ENCODE measurements around the gene LGALS16.

DNA sequence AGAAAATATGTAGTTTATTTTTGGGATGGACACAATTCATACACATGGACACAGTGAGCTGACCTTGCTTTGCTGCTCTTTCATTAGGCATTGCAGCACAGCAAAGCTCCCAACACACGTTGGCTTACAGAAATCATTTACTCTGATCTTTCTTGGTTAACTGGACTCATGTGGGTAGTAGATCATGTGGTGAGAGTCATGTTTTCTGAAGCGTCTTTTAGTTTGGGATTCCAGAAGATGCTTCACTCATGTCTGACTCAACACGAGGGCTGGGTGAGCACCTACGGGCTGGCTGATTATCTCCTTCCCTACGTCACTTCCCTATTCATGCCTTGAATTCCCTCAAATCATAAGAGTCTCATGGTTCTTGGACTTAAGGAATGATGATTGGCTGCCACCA is 12.1 kb upstream of the LGALS16 start:
- TF ChIP-seq, protein P1, sequence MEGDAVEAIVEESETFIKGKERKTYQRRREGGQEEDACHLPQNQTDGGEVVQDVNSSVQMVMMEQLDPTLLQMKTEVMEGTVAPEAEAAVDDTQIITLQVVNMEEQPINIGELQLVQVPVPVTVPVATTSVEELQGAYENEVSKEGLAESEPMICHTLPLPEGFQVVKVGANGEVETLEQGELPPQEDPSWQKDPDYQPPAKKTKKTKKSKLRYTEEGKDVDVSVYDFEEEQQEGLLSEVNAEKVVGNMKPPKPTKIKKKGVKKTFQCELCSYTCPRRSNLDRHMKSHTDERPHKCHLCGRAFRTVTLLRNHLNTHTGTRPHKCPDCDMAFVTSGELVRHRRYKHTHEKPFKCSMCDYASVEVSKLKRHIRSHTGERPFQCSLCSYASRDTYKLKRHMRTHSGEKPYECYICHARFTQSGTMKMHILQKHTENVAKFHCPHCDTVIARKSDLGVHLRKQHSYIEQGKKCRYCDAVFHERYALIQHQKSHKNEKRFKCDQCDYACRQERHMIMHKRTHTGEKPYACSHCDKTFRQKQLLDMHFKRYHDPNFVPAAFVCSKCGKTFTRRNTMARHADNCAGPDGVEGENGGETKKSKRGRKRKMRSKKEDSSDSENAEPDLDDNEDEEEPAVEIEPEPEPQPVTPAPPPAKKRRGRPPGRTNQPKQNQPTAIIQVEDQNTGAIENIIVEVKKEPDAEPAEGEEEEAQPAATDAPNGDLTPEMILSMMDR (IDR thresholded peaks at IDR 0.05), result no peak
- TF ChIP-seq POLR2A (IDR thresholded peaks at IDR 0.05), result no peak

Measured in Peyer's patch (tissue), 4 donors.